ENCODE data around the gene TBXA2R.

GRCh38 chr19:3638208-3639193 lies 31.8 kb upstream of the TBXA2R start:
- no peak for TF ChIP-seq EZH2 (IDR thresholded peaks at IDR 0.05; ENCODE audit: insufficient read depth, poor library complexity, severe bottlenecking)
- TF ChIP-seq EZH2phosphoT487 (IDR thresholded peaks at IDR 0.05; ENCODE audit: insufficient read depth, low read depth) = no peak
